ACHN (cell line): ENCODE measurements around the gene UBQLN3.

Source experiments
- DNase-seq: peaks from one replicate; pipeline ENCODE4 v3.0.0-alpha.2; 2015
- in situ Hi-C: cut with HindIII; loops from 2 replicates; pipeline ENCODE4 v1.10.0; 2017; ENCODE audit warnings: low sequenced_read_pairs, low pct_ligation_motif_present, low pct_unique_long_range_greater_than_20kb

The UBQLN3 gene

DNA sequence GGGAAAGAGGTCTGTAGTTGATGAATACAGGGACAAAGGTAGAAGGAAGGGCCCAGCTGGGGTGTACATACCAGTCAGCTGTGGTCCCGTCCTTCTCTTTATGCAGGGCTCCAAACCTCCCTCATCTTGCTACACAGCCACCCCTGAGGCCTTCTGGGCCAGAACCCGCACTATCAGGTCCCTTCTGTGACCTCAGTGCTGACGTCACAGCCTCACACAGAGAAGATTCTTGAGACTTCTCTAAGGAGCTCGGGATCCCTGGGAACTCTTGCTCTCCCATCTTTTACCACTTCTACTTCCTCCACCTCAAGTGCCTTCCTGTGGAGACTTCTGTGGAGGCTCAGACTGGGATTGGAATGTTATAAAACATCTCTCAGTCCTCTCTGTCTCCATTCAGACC, at the start of gene UBQLN3:
Gene UBQLN3 (minus strand): TSS at position 155 of the 400 bp plus-strand sequence. CDS start 399 bp downstream, outside the sequence.
- in situ Hi-C loops, result no loop called here
- DNase-seq, result no peak

DNA sequence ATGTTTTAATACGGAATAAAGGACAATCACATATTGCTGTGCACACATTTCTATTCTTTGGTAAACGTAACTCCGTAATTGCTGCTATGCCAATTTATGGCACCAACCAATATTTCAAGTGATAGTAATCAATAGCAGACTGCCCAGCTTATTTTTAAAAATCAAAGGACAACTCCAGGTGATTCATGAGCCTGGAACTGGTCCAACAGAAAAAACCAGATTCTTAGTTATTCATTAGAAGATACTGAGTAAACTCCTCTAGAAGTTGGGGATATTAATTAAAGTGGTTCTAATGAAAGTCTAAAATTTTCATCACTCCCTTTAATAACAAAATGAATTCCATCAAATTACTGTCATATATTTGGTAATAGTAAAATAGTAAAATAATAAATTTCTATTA, 48.0 kb upstream of the UBQLN3 start:
- in situ Hi-C loops, result no loop called here
- no peak for DNase-seq

DNA sequence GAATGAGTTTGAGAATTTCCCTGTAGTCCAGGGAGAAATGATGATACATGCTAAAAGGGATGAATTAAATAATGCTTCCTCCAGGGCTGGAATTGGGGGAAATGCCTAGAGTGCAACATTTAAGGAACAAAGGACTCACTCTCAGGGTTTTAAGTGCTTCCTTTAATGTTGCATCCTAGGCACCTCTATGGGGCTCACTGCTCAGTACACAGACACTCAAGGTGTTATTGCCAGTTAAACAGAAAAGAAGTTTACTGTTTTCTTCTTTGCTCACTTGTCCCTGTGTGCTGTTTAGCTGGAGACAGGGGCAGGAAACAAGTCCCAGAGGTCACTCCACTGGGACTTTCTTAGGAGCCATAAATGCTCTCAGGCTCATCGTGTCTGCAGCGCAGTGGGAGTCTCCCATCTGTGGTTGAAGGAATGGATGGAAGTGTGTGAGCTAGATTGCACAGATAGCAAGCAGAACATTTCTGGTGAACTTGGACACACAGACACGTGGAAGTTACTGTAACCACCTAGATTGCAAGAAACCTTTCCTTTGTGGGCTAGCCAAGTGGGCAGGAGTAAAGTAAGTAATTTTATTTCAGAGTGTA, 46.9 kb upstream of the UBQLN3 start:
- no peak for DNase-seq
- in situ Hi-C loops, result no loop called here

DNA sequence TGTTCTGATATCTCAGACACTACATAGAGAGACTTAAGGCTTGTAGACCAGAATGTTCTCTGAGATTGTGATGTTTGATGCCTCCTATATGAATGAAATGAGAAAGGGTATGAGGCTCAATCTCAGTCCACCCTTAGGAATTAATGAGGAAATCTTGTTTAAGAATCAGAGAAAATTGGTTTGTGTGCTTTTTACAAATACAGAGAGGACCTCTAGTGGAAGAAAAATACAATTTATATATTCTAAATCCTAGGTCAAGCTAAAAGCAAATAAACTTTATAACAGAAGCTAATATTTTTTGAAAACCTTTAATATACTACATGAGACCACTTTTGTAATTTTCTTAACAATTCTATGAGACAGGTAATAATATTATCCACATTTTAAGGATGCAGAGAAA, 43.6 kb upstream of the UBQLN3 start:
- in situ Hi-C loops, result no loop called here
- DNase-seq, result peak; percentile 10

DNA sequence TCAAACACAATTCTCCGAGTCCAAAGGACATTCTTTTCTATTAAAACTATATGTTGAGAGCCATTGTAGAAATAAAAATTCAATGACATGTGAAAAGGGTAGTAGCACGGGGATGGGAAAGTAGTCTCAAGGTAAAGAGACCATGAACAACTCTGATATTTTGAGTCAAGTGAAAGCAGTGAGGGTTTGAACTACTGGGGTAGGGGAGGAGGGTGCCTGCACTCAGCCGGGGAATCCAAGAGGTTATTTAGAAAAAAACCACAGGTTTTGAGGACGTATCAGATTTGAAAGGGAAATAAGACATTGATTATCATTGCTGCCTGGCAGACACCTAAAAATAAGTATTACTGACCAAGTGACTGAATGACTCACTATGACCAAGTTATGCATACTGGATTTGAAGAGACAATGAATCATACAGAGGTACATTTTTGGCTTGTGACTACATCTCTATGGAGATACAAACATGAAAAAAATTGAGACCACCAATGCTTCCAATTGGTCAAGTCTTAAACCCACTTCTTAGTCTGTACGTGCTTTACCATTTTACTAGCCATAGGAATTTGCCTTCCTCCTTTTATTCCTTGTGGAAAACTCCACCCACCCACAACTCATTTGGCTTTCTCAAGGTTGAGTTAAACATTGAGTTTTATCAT, 40.8 kb upstream of the UBQLN3 start:
- in situ Hi-C loops, result no loop called here
- DNase-seq, result peak; percentile 70

DNA sequence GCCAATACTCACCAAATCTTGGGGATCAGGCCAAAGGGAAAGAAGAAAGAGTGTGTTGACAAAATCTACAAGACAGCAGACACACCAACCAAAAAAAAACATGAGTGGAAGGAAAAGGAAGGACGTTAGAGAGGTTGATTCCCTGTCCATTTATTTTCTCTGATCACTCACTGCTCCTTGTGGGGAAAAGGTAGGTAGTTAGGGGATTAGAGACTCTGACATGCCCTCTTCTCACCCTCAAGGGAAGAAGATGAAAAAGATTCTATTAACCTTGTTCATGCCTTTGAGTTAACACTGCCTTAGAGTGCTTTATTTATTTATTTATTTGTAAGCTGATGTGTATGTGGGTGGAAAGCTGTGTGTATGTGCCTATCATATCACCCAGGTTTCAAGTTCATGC, 38.7 kb upstream of the UBQLN3 start, which contains the start of gene OR52H1:
Gene OR52H1 (minus strand): TSS at position 101 of the 400 bp plus-strand sequence. CDS start 3,035 bp downstream, outside the sequence.
- in situ Hi-C loops, result no loop called here

DNA sequence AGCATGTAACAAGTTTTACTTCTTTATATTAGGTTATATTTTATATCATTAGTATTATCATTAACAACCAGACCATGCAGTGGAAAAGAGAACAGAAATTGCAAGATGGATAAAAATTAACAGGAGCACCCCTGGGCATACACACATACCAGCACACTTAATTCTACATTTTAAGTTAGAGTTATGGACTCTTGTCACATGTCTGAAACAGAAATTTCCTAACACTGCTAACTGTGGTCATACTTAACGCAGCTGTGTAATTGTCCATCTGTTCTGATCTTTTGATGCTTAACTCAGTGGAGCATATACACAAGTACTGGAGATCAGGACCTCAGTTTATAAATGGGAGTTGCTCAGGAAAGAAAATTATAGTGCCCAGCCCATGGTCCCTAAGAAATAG, 38.2 kb upstream of the UBQLN3 start:
- in situ Hi-C loops, result no loop called here
- DNase-seq, result no peak

More for the DNA sequence above, 38.7 kb upstream of the UBQLN3 start, which contains the start of gene OR52H1:
- no peak for DNase-seq

DNA sequence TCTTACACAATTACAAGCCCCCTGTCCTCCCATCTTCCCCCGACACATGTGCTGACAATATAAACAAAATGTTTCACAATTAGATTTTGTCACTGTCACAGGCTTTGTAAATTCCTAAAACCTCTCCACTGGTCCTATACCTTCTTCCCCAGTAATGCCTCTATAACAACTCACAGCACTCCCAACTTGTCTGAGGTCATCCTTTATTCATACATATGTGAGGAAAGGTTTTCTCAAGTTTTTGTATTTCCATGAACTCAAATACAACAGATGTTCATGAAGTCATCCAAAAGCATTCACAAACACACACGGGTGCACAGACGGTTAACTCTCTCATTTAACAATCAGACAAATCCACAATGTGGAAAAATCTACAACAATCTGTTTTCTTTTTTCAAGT, 36.7 kb upstream of the UBQLN3 start:
- in situ Hi-C loops, result no loop called here
- DNase-seq, result no peak

DNA sequence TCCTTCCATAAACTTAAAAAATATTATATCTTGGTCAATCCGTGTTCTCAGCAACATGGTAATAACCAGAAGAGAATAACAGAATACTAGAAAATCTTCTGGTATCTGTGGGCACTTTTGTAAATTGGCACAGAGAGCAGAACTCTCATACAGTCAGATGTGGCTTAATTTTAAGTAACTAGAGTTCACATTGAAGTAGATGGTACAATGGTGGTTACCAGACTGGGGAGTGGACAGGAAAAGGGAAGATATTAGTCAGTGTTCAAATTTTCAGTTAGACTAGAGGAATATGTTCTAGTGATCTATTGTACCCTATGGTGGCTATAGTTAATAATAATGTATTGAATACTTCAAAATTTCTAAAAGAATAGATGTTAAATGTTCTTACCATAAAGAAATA, 31.7 kb upstream of the UBQLN3 start:
- in situ Hi-C loops, result no loop called here

DNA sequence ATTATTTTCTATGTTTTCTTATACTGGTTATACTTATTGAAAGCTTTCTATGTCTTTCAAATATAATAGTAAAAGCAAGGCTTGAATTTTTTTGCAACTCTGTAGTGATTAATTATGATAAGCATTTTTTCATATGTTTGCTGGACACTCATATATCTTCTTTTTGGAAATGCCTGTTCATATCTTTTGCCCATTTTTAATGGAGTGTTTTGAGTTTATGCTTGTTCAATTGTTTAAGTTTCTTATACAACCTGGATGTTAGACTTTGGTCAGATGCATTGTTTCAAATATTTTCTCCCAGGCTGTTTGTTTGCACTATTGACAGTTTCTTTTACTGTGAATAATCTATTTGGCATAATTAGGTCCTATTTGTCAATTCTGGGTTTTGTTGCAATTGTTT, 26.7 kb upstream of the UBQLN3 start:
- no peak for DNase-seq
- in situ Hi-C loops, result no loop called here

More for the DNA sequence above, 31.7 kb upstream of the UBQLN3 start:
- no peak for DNase-seq

DNA sequence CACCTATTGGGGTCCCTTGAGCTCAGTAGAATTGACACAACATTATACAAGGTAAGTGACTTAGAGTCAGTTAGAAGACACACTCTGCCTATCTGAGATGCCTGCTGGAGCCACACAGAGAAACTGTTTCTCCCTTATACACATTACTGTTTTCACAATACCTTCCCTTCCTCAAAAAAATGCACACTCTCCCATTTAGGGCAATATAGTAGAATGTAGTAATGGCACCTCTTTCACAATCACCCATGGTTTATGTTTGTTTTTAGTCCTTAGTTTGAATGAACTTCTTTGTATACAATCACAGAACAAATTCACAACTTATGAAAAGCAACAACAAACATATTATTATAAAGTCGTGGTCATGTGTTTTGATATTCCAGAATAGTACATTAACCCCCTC, 24.3 kb upstream of the UBQLN3 start:
- in situ Hi-C loops, result no loop called here
- DNase-seq, result no peak

DNA sequence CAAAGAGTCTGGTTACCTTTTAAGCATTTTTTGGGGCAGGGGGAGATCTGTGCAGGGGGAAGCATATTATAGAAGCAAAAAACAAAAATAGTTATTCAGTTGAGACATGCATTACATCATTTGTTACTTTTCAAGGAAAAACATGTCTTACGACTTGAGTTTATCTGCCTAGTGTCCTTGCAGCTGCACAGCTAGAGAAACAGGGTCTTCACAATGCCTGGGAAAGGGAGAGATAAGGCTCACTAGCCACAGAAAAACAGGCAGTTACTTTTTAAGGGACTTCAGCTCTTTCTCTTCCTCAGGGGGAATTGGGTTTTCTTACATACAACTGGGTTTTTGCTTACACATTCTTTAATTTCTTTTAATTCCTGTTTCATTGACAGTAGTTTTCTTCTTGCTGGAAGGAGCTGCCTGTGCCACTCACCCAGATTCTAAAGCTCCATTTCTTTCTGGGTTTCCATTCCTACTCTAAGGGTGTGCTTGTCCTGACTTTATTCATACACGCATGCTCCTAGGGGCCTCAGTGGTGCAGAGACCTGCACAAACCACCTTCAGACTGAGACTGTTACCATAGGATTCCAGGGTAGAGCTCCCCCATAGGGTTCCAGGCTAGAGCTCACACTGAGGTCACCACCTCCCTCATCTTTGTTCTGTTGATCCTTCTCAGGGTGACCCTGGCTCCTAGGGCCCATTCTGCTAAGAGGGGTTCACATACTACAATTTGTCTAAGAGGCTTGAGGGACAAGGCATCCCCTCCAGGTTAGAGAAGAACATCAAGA, 21.5 kb upstream of the UBQLN3 start:
- in situ Hi-C loops, result no loop called here
- no peak for DNase-seq

DNA sequence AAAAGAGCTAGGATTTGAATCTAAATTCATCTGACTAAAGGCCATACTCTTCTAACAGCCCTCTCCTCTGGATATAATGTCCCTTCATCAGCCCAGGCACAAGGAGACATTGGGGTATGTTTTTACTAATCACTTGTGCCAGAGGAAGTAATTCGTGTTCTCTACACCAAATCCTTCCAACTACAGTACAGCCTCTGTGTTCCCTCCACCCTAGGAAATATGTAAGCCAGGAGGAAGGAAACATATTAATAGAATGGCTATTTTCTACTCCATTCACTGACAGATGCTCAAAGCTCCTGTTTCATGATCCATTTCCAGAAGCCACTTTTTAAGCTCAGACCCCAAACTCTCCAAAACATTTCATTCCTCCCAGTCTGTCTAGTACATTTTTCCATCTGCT, 18.7 kb upstream of the UBQLN3 start:
- in situ Hi-C loops, result no loop called here
- DNase-seq, result no peak

DNA sequence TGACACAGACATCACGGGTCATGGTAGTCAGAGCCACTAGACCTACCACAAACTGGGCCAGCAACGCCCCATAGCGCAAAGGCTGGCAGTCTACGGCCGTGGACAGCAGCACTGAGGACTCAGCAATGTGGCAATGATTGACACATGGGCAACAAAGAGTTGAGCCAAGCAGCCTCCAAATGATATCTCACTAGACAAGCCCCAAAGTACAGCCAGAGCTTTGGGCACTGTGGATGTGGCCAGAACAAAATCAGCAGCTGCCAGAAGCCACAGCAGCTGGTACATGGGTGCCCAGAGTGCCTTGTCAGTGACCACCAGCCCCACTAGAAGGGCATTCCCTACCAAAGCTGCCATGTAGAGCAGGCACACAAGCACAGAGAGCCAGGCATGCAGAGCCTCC, 18.0 kb upstream of the UBQLN3 start:
- no peak for DNase-seq
- in situ Hi-C loops, result no loop called here

DNA sequence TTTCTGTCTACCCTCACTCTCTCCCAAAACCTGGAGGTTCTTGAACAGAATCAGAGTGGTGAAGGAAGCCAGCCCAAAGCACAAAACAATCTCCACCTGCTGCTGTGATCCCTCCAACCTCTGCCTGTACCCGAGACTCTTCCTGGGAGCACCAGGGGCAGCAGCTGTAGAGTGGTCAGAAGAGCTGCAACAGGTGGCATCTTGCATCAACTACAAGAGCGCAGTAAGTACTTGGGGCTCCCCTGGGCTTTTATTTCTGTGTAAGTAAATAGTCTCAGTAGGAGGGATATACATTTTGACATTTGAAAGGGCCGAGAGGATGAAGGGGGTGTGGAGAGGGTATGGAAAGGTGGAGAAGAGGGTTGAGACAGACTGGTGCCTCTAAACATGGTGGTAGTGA, 15.0 kb upstream of the UBQLN3 start:
- in situ Hi-C loops, result no loop called here
- no peak for DNase-seq

DNA sequence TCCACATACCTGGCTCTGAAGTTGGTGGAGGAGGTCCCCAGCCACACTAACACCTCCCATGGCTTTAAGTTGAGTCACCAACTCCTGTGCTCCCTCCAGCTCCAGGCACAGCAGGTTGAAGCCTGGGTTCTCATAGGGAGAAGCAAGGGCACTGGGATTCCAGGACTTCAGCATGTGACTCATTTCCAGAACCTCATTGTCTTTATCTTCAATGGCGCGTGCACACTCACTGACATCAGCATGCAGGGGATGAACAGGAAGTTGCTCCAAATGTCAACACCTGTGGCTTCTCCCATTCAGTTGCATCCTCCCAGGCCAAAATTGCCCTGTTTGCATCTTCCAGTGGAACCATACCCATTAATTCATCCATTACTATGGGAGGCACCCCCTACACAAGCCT, 12.6 kb upstream of the UBQLN3 start:
- in situ Hi-C loops, result no loop called here
- DNase-seq, result no peak

DNA sequence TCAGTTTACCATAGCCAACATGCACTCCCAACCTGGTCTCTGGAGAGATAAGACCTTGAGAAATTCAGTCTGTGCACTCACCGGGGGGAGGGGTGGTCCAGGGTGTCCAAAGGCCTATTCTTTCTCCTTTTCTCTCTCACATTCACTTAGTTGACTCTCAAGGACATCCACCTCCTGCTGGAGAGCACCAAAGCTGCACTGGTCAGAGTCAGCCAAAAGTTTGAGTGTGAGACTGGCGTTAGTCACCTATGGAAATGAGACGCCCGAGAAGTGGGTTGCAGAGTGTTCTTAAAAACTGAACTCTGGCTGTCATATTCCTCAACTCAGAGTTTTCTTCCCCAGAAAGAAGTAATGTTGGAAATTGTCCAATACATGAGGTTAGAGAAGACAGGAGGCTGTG, 11.8 kb upstream of the UBQLN3 start:
- in situ Hi-C loops, result no loop called here
- no peak for DNase-seq

DNA sequence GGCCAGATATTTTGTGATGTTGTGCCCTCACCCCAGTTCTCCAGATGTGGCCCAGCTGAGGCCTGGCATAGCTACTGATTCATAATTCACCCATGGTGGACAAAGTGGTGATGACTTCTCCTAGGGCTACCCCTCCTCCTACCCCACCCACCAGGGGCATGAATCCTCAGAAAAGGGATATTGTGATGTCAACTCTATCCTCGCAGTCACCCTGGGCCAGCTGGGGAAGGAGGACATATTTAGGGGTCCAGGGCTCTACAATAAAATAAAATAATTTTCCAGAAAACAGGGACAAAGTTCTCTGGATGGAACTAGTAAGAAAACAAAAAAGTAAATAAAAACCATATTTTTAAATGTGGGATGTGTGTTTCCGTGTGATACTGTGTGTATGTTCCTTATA, 6.8 kb upstream of the UBQLN3 start, which contains the start of gene UBQLNL:
Gene UBQLNL (minus strand): TSS at position 101 of the 400 bp plus-strand sequence. CDS start 258 bp downstream, outside the sequence.
- no peak for DNase-seq
- in situ Hi-C loops, result no loop called here

DNA sequence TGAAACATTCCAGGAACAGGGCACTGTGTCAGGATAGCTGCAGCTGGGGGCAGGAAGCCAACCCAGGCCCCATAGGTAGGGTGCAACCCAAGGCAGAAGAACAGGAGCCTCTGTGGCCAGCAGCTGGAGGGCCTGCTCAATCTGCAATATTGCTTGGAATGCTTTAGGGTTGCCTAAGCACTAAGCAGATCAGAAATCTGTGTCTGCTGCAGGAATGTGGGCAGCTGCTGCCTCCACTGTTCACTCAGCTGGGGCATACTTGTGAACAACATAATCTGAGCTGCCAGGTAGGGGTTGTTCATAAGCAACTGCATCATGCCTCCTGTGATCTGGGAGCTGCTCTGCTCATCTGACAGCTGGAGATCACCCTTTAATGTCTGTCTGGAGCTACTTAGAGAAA, 5.1 kb upstream of the UBQLN3 start:
- in situ Hi-C loops, result no loop called here
- no peak for DNase-seq
